Left lung (tissue), 10 donors: Measurements from ENCODE around the gene RNF111. TPM values are rescaled to one million over a fixed set of nuclear protein-coding genes. Genes with fewer than 3 reads are reported as not detected.

Experiments
- ATAC-seq: fragments of 200-7000 bp; cut with Tn5 transposase; one replicate; pipeline ENCODE4 v1.9.1; 2020; ENCODE audit warnings: moderate library complexity
- DNase-seq, 4 donors: peaks; one replicate each; pipeline ENCODE4 v3.0.0-alpha.2; 2013 to 2020
- H3K27ac ChIP-seq, 2 donors: fragments of 200-600 bp; sonication (generic) in 1 of 2; one replicate each; pipeline versions ENCODE4 v1.5.0 to v1.8.0; 2020 to 2021
- H3K27me3 ChIP-seq, 2 donors: fragments of 200-600 bp; sonication (generic) in 1 of 2; one replicate each; pipeline versions ENCODE4 v1.5.0 to v1.8.0; 2020 to 2021
- H3K36me3 ChIP-seq, 2 donors: fragments of 200-600 bp; sonication (generic) in 1 of 2; one replicate each; pipeline versions ENCODE4 v1.5.0 to v1.8.0; 2020 to 2021
- H3K4me1 ChIP-seq, 2 donors: fragments of 200-600 bp; one replicate each; pipeline ENCODE4 v1.8.0; 2021
- H3K4me3 ChIP-seq, 2 donors: fragments of 200-600 bp; sonication (generic) in 1 of 2; one replicate each; pipeline versions ENCODE4 v1.5.0 to v1.8.0; 2020 to 2021; ENCODE audit warnings: mild to moderate bottlenecking in 1 of 2
- H3K9me3 ChIP-seq, 2 donors: fragments of 200-600 bp; sonication (generic) in 1 of 2; one replicate each; pipeline versions ENCODE4 v1.5.0 to v1.8.0; 2020 to 2021
- intact Hi-C, 2 donors: fragments of 100-400 bp; cut with DNase I; formaldehyde crosslinking; loops; one replicate each; pipeline versions ENCODE4 v1.11.2 to v1.14.2; 2022
- polyA plus RNA-seq, 6 donors: library from polyadenylated mRNA; unstranded; fragments of 120-200 nt; gene quantifications; one replicate each; pipeline ENCODE4 v1.2.1, GENCODE V29; 2013; ENCODE audit not compliant: insufficient read length in 6 of 6
- total RNA-seq, 2 donors: library from RNA; stranded (reverse); fragmentation: NEBNext Ultra II Directional; extraction: Animal tissue kit (Norgen Biotek cat#: 25700); gene quantifications; one replicate each; pipeline ENCODE4 v1.2.1, GENCODE V29; 2021
- TF ChIP-seq, protein P1 (sequence below), 2 donors: fragments of 200-600 bp; sonication (generic) in 1 of 2; IDR thresholded peaks; one replicate each; pipeline versions ENCODE4 v1.5.0 to v1.8.0; 2021; ENCODE audit warnings: antibody characterized with exemption in 2 of 2
- donor health status: DM: no; HTN: yes; CAD: no.
- donor health status: DM: no; HTN: no; CAD: no.

The RNF111 gene
- total and polyA plus RNA-seq, 8 donors: 34.1 to 40.6 (median 39.0) TPM

GRCh38 chr15:58985443-58985842 lies 2.0 kb upstream of the RNF111 start:
- Histone ChIP-seq H3K36me3 (no peaks in the 10 kb centered on the region), H3K4me3 (no peak overlapping the region), H3K27me3 (no peaks in the 10 kb centered on the region), H3K4me1 (peaks cover 0 to 52% of the 10 kb centered on the region in 2 donors), H3K9me3 (no peaks in the 10 kb centered on the region), H3K27ac (no peak overlapping the region)
- ATAC-seq (no peak), DNase-seq (peak in 1 of 4 donors; percentile 27)
- TF ChIP-seq, protein P1, sequence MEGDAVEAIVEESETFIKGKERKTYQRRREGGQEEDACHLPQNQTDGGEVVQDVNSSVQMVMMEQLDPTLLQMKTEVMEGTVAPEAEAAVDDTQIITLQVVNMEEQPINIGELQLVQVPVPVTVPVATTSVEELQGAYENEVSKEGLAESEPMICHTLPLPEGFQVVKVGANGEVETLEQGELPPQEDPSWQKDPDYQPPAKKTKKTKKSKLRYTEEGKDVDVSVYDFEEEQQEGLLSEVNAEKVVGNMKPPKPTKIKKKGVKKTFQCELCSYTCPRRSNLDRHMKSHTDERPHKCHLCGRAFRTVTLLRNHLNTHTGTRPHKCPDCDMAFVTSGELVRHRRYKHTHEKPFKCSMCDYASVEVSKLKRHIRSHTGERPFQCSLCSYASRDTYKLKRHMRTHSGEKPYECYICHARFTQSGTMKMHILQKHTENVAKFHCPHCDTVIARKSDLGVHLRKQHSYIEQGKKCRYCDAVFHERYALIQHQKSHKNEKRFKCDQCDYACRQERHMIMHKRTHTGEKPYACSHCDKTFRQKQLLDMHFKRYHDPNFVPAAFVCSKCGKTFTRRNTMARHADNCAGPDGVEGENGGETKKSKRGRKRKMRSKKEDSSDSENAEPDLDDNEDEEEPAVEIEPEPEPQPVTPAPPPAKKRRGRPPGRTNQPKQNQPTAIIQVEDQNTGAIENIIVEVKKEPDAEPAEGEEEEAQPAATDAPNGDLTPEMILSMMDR (IDR thresholded peaks at IDR 0.05): no peak
- intact Hi-C loops: no loop called here

- DNase-seq: peak in 1 of 4 donors; percentile 29
- Histone ChIP-seq H3K36me3 (peaks cover 0 to 8% of the 10 kb centered on the region in 2 donors), H3K27ac (peak overlapping the region; percentile 92 to 95), H3K4me3 (peak overlapping the region; percentile 93 to 96), H3K4me1 (peaks cover 0 to 47% of the 10 kb centered on the region in 2 donors), H3K9me3 (no peaks in the 10 kb centered on the region), H3K27me3 (no peaks in the 10 kb centered on the region)
- ATAC-seq: no peak
- intact Hi-C loops: no loop called here
- TF ChIP-seq, protein P1 (IDR thresholded peaks at IDR 0.05): no peak
Measured at GRCh38 chr15:58987036-58987435, 427 bp upstream of the RNF111 start.

DNA sequence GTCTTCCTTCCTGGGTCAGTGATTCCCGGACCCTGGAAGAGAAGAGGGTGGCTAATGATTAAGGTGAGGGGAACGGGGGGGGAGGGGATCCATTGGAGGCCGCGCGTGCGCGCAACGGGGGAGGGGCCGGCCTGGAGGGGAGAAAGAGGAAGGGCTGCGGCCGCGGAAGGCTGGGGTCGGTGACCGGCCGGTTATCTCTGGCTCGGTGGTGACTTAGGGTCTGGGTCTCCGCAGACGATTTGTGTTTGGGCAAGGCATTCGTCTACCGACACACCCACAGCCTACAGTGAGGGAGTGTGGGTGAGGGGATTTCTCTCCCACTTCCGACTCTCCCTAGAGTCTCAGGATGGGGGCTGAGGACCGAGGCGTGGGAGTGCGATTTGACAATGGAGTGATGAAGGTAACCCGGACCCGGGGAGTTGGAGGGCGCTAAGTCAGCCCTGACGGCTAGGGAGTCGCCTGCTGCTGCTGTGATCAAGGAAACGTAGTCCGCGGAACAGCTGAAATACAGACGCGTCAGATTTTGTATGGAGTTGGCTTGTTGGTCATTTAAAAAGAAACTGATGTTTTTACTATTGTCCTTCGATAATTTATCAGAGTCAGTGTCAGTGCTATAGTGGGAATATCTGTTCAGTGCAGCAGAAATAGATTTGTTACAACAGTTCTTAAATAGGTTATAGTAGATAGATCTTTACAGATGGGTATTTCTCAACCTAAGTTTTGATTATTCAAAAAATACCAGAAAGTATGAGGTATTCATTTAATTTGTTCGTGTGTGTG lies 733 bp downstream of the RNF111 start:
- intact Hi-C loops: no loop called here
- Histone ChIP-seq H3K9me3 (no peaks in the 10 kb centered on the region), H3K4me3 (peak overlapping the region; percentile 93 to 96), H3K36me3 (peaks cover 0 to 17% of the 10 kb centered on the region in 2 donors), H3K27ac (peak overlapping the region; percentile 92 to 95), H3K4me1 (peaks cover 0 to 46% of the 10 kb centered on the region in 2 donors), H3K27me3 (no peaks in the 10 kb centered on the region)
- TF ChIP-seq, protein P1 (IDR thresholded peaks at IDR 0.05): no peak
- peak; percentile 91 for ATAC-seq
- peak in 3 of 4 donors; percentile 77 to 96 (median 84) for DNase-seq

DNA sequence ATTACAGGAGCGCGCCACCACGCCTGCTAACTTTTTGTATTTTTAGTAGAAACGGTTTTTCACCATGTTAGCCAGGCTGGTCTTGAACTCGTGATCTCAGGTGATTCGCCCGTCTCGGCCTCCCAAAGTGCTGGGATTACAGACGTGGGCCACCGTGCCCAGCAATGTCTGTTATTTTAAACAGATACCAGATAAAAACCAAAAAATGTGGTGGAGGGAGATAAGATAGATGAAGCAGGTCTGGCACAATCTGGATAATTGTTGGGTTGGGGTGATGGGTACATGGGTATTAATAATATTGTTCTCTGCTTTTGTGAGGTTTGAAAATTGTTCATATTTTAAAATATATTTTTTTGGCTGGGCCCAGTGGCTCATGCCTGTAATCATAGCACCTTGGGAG lies 4.7 kb downstream of the RNF111 start:
- Histone ChIP-seq H3K9me3 (no peaks in the 10 kb centered on the region), H3K36me3 (peaks cover 0 to 17% of the 10 kb centered on the region in 2 donors), H3K27me3 (no peaks in the 10 kb centered on the region), H3K4me3 (no peak overlapping the region), H3K27ac (no peak overlapping the region), H3K4me1 (peaks cover 0 to 50% of the 10 kb centered on the region in 2 donors)
- no peak for DNase-seq
- intact Hi-C loops: no loop called here
- TF ChIP-seq, protein P1 (IDR thresholded peaks at IDR 0.05): no peak
- no peak for ATAC-seq

GRCh38 chr15:58994906-58995453 lies 7.5 kb downstream of the RNF111 start:
- H3K36me3 ChIP-seq: peaks cover 0 to 17% of the 10 kb centered on the region in 2 donors
- intact Hi-C loops: no loop called here
- no peaks in the 10 kb centered on the region for H3K9me3 ChIP-seq
- ATAC-seq: no peak
- H3K27me3 ChIP-seq: no peaks in the 10 kb centered on the region
- TF ChIP-seq, protein P1 (IDR thresholded peaks at IDR 0.05): no peak
- no peak overlapping the region for H3K4me3 ChIP-seq
- H3K4me1 ChIP-seq: peaks cover 0 to 52% of the 10 kb centered on the region in 2 donors
- no peak for DNase-seq
- no peak overlapping the region for H3K27ac ChIP-seq
